GM19193 (cell line): ENCODE results near the gene ROCK2.

Experiments used
- POLR2A ChIP-seq: IDR thresholded peaks from 4 replicates; pipeline ENCODE4 v1.6.1; 2011; ENCODE audit not compliant: insufficient read depth, insufficient read length; ENCODE audit errors: extremely low read depth

The ROCK2 gene

GRCh38 chr2:11311543-11311942, 32.9 kb downstream of the ROCK2 start:
- TF ChIP-seq POLR2A = no peak

GRCh38 chr2:11310212-11310611, 34.2 kb downstream of the ROCK2 start:
- TF ChIP-seq POLR2A = no peak

GRCh38 chr2:11309706-11310105, 34.7 kb downstream of the ROCK2 start:
- TF ChIP-seq POLR2A = no peak

GRCh38 chr2:11307764-11308415, 36.5 kb downstream of the ROCK2 start:
- TF ChIP-seq POLR2A = no peak

GRCh38 chr2:11305958-11306357, 38.5 kb downstream of the ROCK2 start:
- TF ChIP-seq POLR2A = no peak

GRCh38 chr2:11305338-11305737, 39.1 kb downstream of the ROCK2 start:
- TF ChIP-seq POLR2A = no peak

- no peak for TF ChIP-seq POLR2A
These were observed 40.0 kb downstream of the ROCK2 start for GRCh38 chr2:11304476-11304875.

- TF ChIP-seq POLR2A = no peak
These were observed 41.0 kb downstream of the ROCK2 start for GRCh38 chr2:11303290-11304013.

- TF ChIP-seq POLR2A = no peak
These were observed 45.0 kb downstream of the ROCK2 start for GRCh38 chr2:11299439-11299838.

GRCh38 chr2:11298592-11298991, 45.8 kb downstream of the ROCK2 start:
- no peak for TF ChIP-seq POLR2A

GRCh38 chr2:11296401-11296800, 48.0 kb downstream of the ROCK2 start:
- TF ChIP-seq POLR2A = no peak

GRCh38 chr2:11292464-11293255, 51.8 kb downstream of the ROCK2 start:
- no peak for TF ChIP-seq POLR2A

- TF ChIP-seq POLR2A = no peak
These were observed 53.7 kb downstream of the ROCK2 start for GRCh38 chr2:11290713-11291112.

GRCh38 chr2:11290211-11290610, 54.2 kb downstream of the ROCK2 start:
- no peak for TF ChIP-seq POLR2A

- no peak for TF ChIP-seq POLR2A
These were observed 56.0 kb downstream of the ROCK2 start for GRCh38 chr2:11288431-11288830.

GRCh38 chr2:11286749-11287148, 57.7 kb downstream of the ROCK2 start:
- no peak for TF ChIP-seq POLR2A

GRCh38 chr2:11286323-11286722, 58.1 kb downstream of the ROCK2 start:
- TF ChIP-seq POLR2A = no peak

GRCh38 chr2:11285499-11285898, 58.9 kb downstream of the ROCK2 start:
- no peak for TF ChIP-seq POLR2A
